Measurements from ENCODE around the gene SHISA7.

- TF ChIP-seq, protein P1, sequence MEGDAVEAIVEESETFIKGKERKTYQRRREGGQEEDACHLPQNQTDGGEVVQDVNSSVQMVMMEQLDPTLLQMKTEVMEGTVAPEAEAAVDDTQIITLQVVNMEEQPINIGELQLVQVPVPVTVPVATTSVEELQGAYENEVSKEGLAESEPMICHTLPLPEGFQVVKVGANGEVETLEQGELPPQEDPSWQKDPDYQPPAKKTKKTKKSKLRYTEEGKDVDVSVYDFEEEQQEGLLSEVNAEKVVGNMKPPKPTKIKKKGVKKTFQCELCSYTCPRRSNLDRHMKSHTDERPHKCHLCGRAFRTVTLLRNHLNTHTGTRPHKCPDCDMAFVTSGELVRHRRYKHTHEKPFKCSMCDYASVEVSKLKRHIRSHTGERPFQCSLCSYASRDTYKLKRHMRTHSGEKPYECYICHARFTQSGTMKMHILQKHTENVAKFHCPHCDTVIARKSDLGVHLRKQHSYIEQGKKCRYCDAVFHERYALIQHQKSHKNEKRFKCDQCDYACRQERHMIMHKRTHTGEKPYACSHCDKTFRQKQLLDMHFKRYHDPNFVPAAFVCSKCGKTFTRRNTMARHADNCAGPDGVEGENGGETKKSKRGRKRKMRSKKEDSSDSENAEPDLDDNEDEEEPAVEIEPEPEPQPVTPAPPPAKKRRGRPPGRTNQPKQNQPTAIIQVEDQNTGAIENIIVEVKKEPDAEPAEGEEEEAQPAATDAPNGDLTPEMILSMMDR (IDR thresholded peaks at IDR 0.05) = peak; percentile 13 to 56 (median 38)
- TF ChIP-seq EP300 (IDR thresholded peaks at IDR 0.05) = no peak
These were observed 11.7 kb upstream of the SHISA7 start for GRCh38 chr19:55454787-55455243.
